ENCODE measurements around the gene C1orf232. TPM values are rescaled to one million over a fixed set of nuclear protein-coding genes. Genes with fewer than 3 reads are reported as not detected.

Gene C1orf232
- total and polyA plus RNA-seq, 2 of the 8 experiments (the other 6 are each of a cell fraction or from before 2014, with no cell fraction given): not detected

GRCh38 chr1:26145960-26146294, 22.8 kb downstream of the C1orf232 start:
- Histone ChIP-seq H4K91ac (replicated peaks; ENCODE audit: insufficient read length, low read length) (no peak overlapping the region), H3K23ac (ENCODE audit: insufficient read length) (no peak overlapping the region), H2AFZ (ENCODE audit: low read length) (no peak overlapping the region), H3K79me1 (ENCODE audit: low read depth, low read length) (no peaks in the 10 kb centered on the region), H2BK20ac (ENCODE audit: low read length) (no peak overlapping the region), H2BK120ac (replicated peaks; ENCODE audit: low read depth, low read length) (no peak overlapping the region), H3K4me2 (ENCODE audit: insufficient read depth in 1 of 2, low read depth in 2 of 2, low read length in 2 of 2) (no peak overlapping the region), H3K27me3 (replicated peaks in 1 of 4; ENCODE audit: control insufficient read depth in 3 of 4, extremely low read depth in 1 of 4, insufficient read depth in 3 of 4, low read length in 3 of 4) (peaks cover 0 to 15% (median 6%) of the 10 kb centered on the region in 4 experiments; a peak in 4 of 7 replicates), H3K4ac (replicated peaks; ENCODE audit: insufficient read length, low read depth, low read length) (no peak overlapping the region), H2BK12ac (ENCODE audit: low read depth, low read length) (no peak overlapping the region), H3K14ac (ENCODE audit: insufficient read length) (no peak overlapping the region), H3K36me3 (ENCODE audit: control insufficient read depth in 2 of 4, insufficient read depth in 4 of 4, low read length in 3 of 4) (no peaks in the 10 kb centered on the region), H3K4me1 (replicated peaks in 1 of 4; ENCODE audit: control insufficient read depth in 3 of 4, insufficient read depth in 4 of 4, low read length in 3 of 4) (no peaks in the 10 kb centered on the region), H3K27ac (ENCODE audit: low read depth, low read length) (no peak overlapping the region), H2BK5ac (ENCODE audit: low read depth, low read length) (no peak overlapping the region), H3K9me3 (ENCODE audit: insufficient read depth in 2 of 2, low read depth in 1 of 2, low read length in 1 of 2) (no peaks in the 10 kb centered on the region), H4K8ac (ENCODE audit: extremely low read depth, insufficient read depth, low read length) (peak overlapping the region; percentile 15; the same call in 1 of the 2 replicates), H3K9ac (replicated peaks in 1 of 4; ENCODE audit: extremely low read depth in 1 of 4, low read depth in 3 of 4, low read length in 3 of 4) (no peak overlapping the region), H3K18ac (ENCODE audit: extremely low read depth, low read length) (no peak overlapping the region), H3K79me2 (ENCODE audit: control insufficient read depth in 1 of 2, insufficient read depth in 2 of 2, low read length in 2 of 2) (no peaks in the 10 kb centered on the region), H2AK5ac (ENCODE audit: low read depth, low read length) (no peak overlapping the region), H3K56ac (replicated peaks; ENCODE audit: insufficient read length, low read depth, low read length) (no peak overlapping the region), H2BK15ac (ENCODE audit: low read length) (no peak overlapping the region), H3K4me3 (ENCODE audit: extremely low read depth in 1 of 4, insufficient read depth in 2 of 4, low read depth in 3 of 4, low read length in 4 of 4) (no peak overlapping the region), H4K5ac (ENCODE audit: insufficient read length, low read depth, low read length) (no peak overlapping the region), H4K20me1 (replicated peaks in 1 of 2; ENCODE audit: control insufficient read depth in 1 of 2, insufficient read depth in 2 of 2, low read length in 2 of 2) (no peaks in the 10 kb centered on the region), H3K23me2 (ENCODE audit: low read depth, low read length) (no peaks in the 10 kb centered on the region)
- FAIRE-seq: no peak
- ChIA-PET POLR2A (ENCODE audit: partially characterized antibody) (interaction anchor here (1.1 to 1.6 kb wide), 3 partner anchors 34 to 110 kb away, joined by 3 to 9 read pairs (median 5); partner anchors contain the start of gene PDIK1L), CTCF (ENCODE audit: partially characterized antibody) (interaction anchor here (0.6 to 11.2 kb wide), 28 partner anchors 9 to 192 kb away, joined by 3 to 154 read pairs (median 7); partner anchors contain the start of genes C1orf232, CATSPER4, CEP85 and CNKSR1)
- WGBS, 2 experiments (ENCODE audit: extremely low coverage in 1 of 2, insufficient coverage in 1 of 2, insufficient read length in 1 of 2, insufficient replicate concordance in 2 of 2, low coverage in 1 of 2, low lambda C conversion rate in 2 of 2, missing lambda C conversion rate in 1 of 2): 64% methylated on average over 6 of the region's 6 CpGs; no CpG with 5 or more reads in 1 of the 2 experiments
- no peak for DNase-seq (ENCODE audit: low read depth in 1 of 2, low spot score in 2 of 2)
- TF ChIP-seq RXRA (IDR thresholded peaks at IDR 0.05; ENCODE audit: insufficient read depth, low read depth, low read length) (no peak), HDAC2 (IDR thresholded peaks at IDR 0.05; ENCODE audit: borderline replicate concordance in 1 of 2, low read depth in 2 of 2, low read length in 2 of 2) (no peak), TAF7 (optimal IDR thresholded peaks at IDR 0.05; ENCODE audit: borderline replicate concordance, low read depth, low read length) (no peak)

All from H1 (cell line).